Fibroblast of pulmonary artery (primary cell): ENCODE measurements around the gene POC1B.
A peak's percentile ranks its signal among the peaks of the same experiment; 100 is the strongest.

Experiments
- DNase-seq: peaks from one replicate; pipeline ENCODE4 v3.0.0-alpha.2; 2010; ENCODE audit warnings: low read depth
- H3K4me3 ChIP-seq: replicated peaks from 2 replicates; pipeline ENCODE4 v1.5.1; 2011; ENCODE audit warnings: low read depth, mild to moderate bottlenecking, control low read depth, low read length, moderate library complexity
- CTCF ChIP-seq: IDR thresholded peaks from 2 replicates; pipeline ENCODE4 v1.5.1; 2011; ENCODE audit warnings: mild to moderate bottlenecking, control low read depth, low read length, inconsistent platforms; ENCODE audit errors: missing control alignments

POC1B gene

GRCh38 chr12:89499857-89500256 lies 26.0 kb downstream of the POC1B start:
- no peak for DNase-seq
- TF ChIP-seq CTCF = no peak
- no peak overlapping the region for H3K4me3 ChIP-seq

- TF ChIP-seq CTCF = no peak
- DNase-seq = no peak
- no peak overlapping the region for H3K4me3 ChIP-seq
These were observed 28.4 kb downstream of the POC1B start for GRCh38 chr12:89497467-89497866.

- peak; percentile 68 for DNase-seq
- no peak overlapping the region for H3K4me3 ChIP-seq
- no peak for TF ChIP-seq CTCF
These were observed 28.8 kb downstream of the POC1B start for GRCh38 chr12:89497005-89497404.

GRCh38 chr12:89494411-89495231 lies 31.2 kb downstream of the POC1B start:
- no peak for TF ChIP-seq CTCF
- no peak overlapping the region for H3K4me3 ChIP-seq
- no peak for DNase-seq

GRCh38 chr12:89493670-89494302 lies 32.1 kb downstream of the POC1B start:
- TF ChIP-seq CTCF = no peak
- no peak for DNase-seq
- H3K4me3 ChIP-seq = no peak overlapping the region

- DNase-seq = no peak
- no peak overlapping the region for H3K4me3 ChIP-seq
- no peak for TF ChIP-seq CTCF
These were observed 33.0 kb downstream of the POC1B start for GRCh38 chr12:89492883-89493282.
